Calu3 (cell line): ENCODE data around the gene GLRA3. TPM values are rescaled to one million over a fixed set of nuclear protein-coding genes. Genes with fewer than 3 reads are reported as not detected.

Source experiments
- BruUV-seq: library from RNA; stranded (reverse); fragments of 400-500 nt; replicated peaks from 2 replicates; lab custom pipeline; 2021; lab: Mats Ljungman, UMichigan
- CTCF ChIA-PET: fragments of 300-600 bp; sonication (Branson Sonifier 250); formaldehyde crosslinking; loops from one replicate; lab custom pipeline; 2022; ENCODE audit warnings: antibody characterized with exemption; lab: Charles Lee
- DNase-seq: peaks from one replicate; pipeline ENCODE4 v3.0.0; 2022
- H3K27ac Mint-ChIP-seq: one replicate; pipeline ENCODE4 v1.8.0; 2022; ENCODE audit warnings: mixed read lengths; ENCODE audit not compliant: unreplicated experiment
- H3K27me3 Mint-ChIP-seq: one replicate; pipeline ENCODE4 v1.8.0; 2022; ENCODE audit warnings: mixed read lengths; ENCODE audit not compliant: unreplicated experiment
- H3K36me3 Mint-ChIP-seq: one replicate; pipeline ENCODE4 v1.8.0; 2022; ENCODE audit warnings: mild to moderate bottlenecking, moderate library complexity, mixed read lengths; ENCODE audit not compliant: insufficient read depth, unreplicated experiment
- H3K4me1 Mint-ChIP-seq: one replicate; pipeline ENCODE4 v1.8.0; 2022; ENCODE audit warnings: mild to moderate bottlenecking, low read depth, mixed read lengths; ENCODE audit not compliant: unreplicated experiment
- H3K4me3 Mint-ChIP-seq: one replicate; pipeline ENCODE4 v1.8.0; 2022; ENCODE audit warnings: mild to moderate bottlenecking, low read depth, moderate library complexity, mixed read lengths; ENCODE audit not compliant: unreplicated experiment
- H3K9me3 Mint-ChIP-seq: one replicate; pipeline ENCODE4 v1.8.0; 2022; ENCODE audit warnings: low read depth, mixed read lengths; ENCODE audit not compliant: unreplicated experiment
- intact Hi-C: fragments of 100-400 bp; cut with micrococcal nuclease; formaldehyde crosslinking; loops from one replicate; pipeline ENCODE4 v1.10.0; 2022; ENCODE audit not compliant: unreplicated experiment
- total RNA-seq: library from RNA; stranded (reverse); gene quantifications from 2 replicates; pipeline ENCODE4 v1.2.3, GENCODE V29; 2022
- TF ChIP-seq, protein P1 (sequence below): fragments of 200-600 bp; IDR thresholded peaks from one replicate; pipeline ENCODE4 v1.8.0; 2022; ENCODE audit warnings: antibody characterized with exemption; ENCODE audit not compliant: unreplicated experiment

Gene GLRA3
- total RNA-seq, 1 experiment from 2014 or later: 0.07 TPM

DNA sequence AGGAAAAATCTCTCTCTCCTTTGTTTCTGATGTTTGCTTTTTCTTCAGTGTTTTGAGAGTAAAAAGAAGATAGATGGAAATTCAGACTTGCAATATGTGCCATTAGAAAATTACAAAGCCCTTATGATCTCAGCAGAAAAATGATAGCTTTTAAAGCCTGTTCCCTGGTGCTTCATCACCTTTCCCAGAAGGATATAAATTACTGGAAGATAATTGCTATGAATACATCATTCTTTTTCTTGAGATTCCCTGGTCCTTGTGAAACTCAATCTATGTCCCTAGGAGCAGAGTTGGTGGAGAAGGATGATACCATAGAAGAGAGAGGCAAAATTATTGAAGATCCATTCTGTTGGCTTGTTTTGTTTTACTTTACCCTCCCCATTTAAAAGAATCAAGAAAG lies 86.5 kb downstream of the GLRA3 start:
- Mint-ChIP-seq H3K4me1 (no peaks in the 10 kb centered on the region), H3K36me3 (no peaks in the 10 kb centered on the region), H3K27me3 (no peaks in the 10 kb centered on the region), H3K9me3 (peaks cover 5% of the 10 kb centered on the region), H3K4me3 (no peak overlapping the region), H3K27ac (no peak overlapping the region)
- BruUV-seq: no TSS peak
- CTCF ChIA-PET: no interaction called here
- TF ChIP-seq, protein P1, sequence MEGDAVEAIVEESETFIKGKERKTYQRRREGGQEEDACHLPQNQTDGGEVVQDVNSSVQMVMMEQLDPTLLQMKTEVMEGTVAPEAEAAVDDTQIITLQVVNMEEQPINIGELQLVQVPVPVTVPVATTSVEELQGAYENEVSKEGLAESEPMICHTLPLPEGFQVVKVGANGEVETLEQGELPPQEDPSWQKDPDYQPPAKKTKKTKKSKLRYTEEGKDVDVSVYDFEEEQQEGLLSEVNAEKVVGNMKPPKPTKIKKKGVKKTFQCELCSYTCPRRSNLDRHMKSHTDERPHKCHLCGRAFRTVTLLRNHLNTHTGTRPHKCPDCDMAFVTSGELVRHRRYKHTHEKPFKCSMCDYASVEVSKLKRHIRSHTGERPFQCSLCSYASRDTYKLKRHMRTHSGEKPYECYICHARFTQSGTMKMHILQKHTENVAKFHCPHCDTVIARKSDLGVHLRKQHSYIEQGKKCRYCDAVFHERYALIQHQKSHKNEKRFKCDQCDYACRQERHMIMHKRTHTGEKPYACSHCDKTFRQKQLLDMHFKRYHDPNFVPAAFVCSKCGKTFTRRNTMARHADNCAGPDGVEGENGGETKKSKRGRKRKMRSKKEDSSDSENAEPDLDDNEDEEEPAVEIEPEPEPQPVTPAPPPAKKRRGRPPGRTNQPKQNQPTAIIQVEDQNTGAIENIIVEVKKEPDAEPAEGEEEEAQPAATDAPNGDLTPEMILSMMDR: no peak
- intact Hi-C loops: no loop called here
- no peak for DNase-seq

- TF ChIP-seq, protein P1: no peak
- BruUV-seq: no TSS peak
- no peaks in the 10 kb centered on the region for H3K4me1 Mint-ChIP-seq
- H3K36me3 Mint-ChIP-seq: no peaks in the 10 kb centered on the region
- no peak overlapping the region for H3K27ac Mint-ChIP-seq
- CTCF ChIA-PET: no interaction called here
- intact Hi-C loops: no loop called here
- H3K4me3 Mint-ChIP-seq: no peak overlapping the region
- H3K27me3 Mint-ChIP-seq: no peaks in the 10 kb centered on the region
- DNase-seq: no peak
- no peaks in the 10 kb centered on the region for H3K9me3 Mint-ChIP-seq
These were observed 89.5 kb downstream of the GLRA3 start for GRCh38 chr4:174739576-174739975.

DNA sequence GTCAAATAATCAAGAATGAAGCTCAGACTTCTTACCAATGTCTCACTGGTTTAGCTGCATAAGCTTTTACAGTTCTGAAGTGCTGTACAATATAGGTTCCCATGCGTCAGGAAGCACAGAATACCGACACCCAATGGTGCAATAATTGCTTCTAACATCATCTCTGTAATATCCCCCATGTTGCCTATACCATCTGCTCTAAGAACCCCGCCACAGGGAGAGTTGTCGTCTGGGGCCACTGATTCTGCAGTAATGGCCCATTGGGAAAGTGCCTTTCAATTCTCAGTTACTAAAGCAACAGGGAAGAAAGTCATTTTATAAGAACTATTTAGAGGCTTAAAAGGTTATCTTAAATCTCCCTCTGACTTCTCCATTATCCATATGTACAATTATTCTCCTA lies 94.9 kb downstream of the GLRA3 start:
- CTCF ChIA-PET: no interaction called here
- Mint-ChIP-seq H3K27me3 (no peaks in the 10 kb centered on the region), H3K36me3 (no peaks in the 10 kb centered on the region), H3K9me3 (no peaks in the 10 kb centered on the region), H3K27ac (no peak overlapping the region), H3K4me1 (no peaks in the 10 kb centered on the region), H3K4me3 (no peak overlapping the region)
- intact Hi-C loops: no loop called here
- TF ChIP-seq, protein P1: no peak
- DNase-seq: no peak
- no TSS peak for BruUV-seq

DNA sequence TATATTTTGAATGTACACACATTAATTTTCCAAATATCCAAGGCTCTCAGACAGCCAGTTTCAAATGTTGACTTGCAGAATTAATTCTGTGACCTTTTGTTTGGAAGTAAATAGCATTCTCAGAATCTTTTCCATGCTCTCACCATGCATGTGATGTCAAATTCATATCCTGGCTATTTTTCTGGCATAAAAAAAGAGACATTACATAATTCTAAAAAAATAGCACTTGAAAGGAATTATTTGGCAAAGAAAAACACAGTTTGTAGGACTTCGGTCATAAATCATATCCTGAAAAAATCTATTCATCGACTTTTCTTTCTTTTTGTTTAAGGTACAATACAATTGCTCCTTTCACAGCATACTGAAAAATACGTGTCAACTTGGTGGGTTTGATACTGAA lies 111.2 kb downstream of the GLRA3 start:
- no peak for DNase-seq
- TF ChIP-seq, protein P1: no peak
- intact Hi-C loops: no loop called here
- Mint-ChIP-seq H3K27ac (no peak overlapping the region), H3K27me3 (no peaks in the 10 kb centered on the region), H3K4me3 (no peak overlapping the region), H3K4me1 (no peaks in the 10 kb centered on the region), H3K9me3 (no peaks in the 10 kb centered on the region), H3K36me3 (no peaks in the 10 kb centered on the region)
- no TSS peak for BruUV-seq
- CTCF ChIA-PET: no interaction called here
